Medulla oblongata (tissue), 1 donor: ENCODE data around the gene CFL1.

Experiments
- DNase-seq: peaks from one replicate; pipeline ENCODE4 v3.0.0-alpha.2; 2015; ENCODE audit errors: extremely low spot score

CFL1 gene

GRCh38 chr11:65869643-65870306 lies 11.8 kb upstream of the CFL1 start:
- DNase-seq: no peak

- no peak for DNase-seq
Observed at GRCh38 chr11:65868907-65869306, 10.9 kb upstream of the CFL1 start.

GRCh38 chr11:65868076-65868667 lies 10.2 kb upstream of the CFL1 start:
- peak; percentile 38 for DNase-seq

GRCh38 chr11:65867284-65868071 lies 9.5 kb upstream of the CFL1 start:
- no peak for DNase-seq

- no peak for DNase-seq
Observed at GRCh38 chr11:65866509-65867283, 8.7 kb upstream of the CFL1 start.

GRCh38 chr11:65865550-65866172 lies 7.7 kb upstream of the CFL1 start:
- DNase-seq: no peak

- no peak for DNase-seq
Observed at GRCh38 chr11:65864706-65865471, 6.9 kb upstream of the CFL1 start.

- DNase-seq: no peak
Observed at GRCh38 chr11:65863889-65864705, 6.1 kb upstream of the CFL1 start.

GRCh38 chr11:65862941-65863888 lies 5.2 kb upstream of the CFL1 start:
- DNase-seq: no peak

GRCh38 chr11:65862191-65862735 lies 4.3 kb upstream of the CFL1 start:
- DNase-seq: no peak

- DNase-seq: no peak
Observed at GRCh38 chr11:65861533-65862183, 3.7 kb upstream of the CFL1 start.

GRCh38 chr11:65861165-65861505 lies 3.2 kb upstream of the CFL1 start:
- no peak for DNase-seq

- DNase-seq: peak; percentile 97
Observed at GRCh38 chr11:65860278-65861164, 2.5 kb upstream of the CFL1 start, which contains the start of gene MUS81. MUS81 (plus strand) TSS chr11:65860433; CDS start chr11:65860754, 321 bp downstream.

- no peak for DNase-seq
Observed at GRCh38 chr11:65859812-65860277, 1.9 kb upstream of the CFL1 start.

GRCh38 chr11:65859095-65859811 lies 1.3 kb upstream of the CFL1 start:
- DNase-seq: peak; percentile 98

GRCh38 chr11:65858681-65859087 lies 704 bp upstream of the CFL1 start:
- no peak for DNase-seq
